Endothelial cell of umbilical vein (primary cell): ENCODE results near the gene HTRA3.

Experiments
- POLR2A ChIP-seq: IDR thresholded peaks from 2 replicates; pipeline ENCODE4 v1.6.1; 2012; ENCODE audit warnings: low read depth, mild to moderate bottlenecking, control low read depth, low read length
- TF ChIP-seq, protein P1 (sequence below), 2 donors: IDR thresholded peaks; 1 replicate in 1 of 2; 2 replicates in 1 of 2; pipeline ENCODE4 v1.5.1; 2011; ENCODE audit warnings: low read length in 2 of 2, mild to moderate bottlenecking in 2 of 2, moderate library complexity in 2 of 2, control low read depth in 1 of 2, inconsistent platforms in 1 of 2, low read depth in 1 of 2; ENCODE audit not compliant: insufficient read depth in 1 of 2; ENCODE audit errors: extremely low read depth in 1 of 2

DNA sequence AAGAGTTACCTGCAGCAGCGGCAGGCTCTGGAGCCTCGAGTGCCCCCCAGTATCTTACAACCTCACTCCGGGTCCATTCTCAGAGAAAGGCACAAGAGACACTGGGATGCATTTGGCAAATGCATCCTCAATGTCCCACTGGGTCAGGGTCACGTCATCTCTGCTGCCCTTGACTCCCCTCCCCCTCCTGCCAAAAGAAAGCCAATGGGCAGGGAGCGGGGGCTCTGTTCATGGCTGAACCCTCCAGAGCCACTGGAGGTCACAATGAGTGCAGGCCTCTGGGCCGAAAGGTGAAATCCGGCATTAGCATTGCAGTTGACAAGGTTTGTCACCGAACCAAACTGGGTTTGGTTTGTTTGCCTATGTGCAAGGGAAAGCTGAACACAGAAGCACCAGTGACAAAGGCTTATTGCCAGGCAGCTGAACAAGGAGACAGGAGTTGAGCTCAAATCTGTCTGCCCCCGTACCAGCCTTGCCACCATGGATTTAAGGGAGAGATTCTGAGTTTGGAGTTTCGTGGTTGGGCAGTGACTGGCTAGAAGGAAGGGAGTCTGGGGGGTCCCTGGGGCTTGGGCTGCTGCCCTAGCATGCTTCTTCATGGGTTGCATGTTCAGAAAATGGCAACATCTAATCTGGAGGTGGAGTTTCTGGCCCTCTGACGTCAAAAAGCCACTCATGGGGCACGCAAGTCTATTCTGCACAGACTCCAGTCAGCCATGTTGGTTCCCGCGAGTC lies 64.3 kb downstream of the HTRA3 start:
- TF ChIP-seq, protein P1, sequence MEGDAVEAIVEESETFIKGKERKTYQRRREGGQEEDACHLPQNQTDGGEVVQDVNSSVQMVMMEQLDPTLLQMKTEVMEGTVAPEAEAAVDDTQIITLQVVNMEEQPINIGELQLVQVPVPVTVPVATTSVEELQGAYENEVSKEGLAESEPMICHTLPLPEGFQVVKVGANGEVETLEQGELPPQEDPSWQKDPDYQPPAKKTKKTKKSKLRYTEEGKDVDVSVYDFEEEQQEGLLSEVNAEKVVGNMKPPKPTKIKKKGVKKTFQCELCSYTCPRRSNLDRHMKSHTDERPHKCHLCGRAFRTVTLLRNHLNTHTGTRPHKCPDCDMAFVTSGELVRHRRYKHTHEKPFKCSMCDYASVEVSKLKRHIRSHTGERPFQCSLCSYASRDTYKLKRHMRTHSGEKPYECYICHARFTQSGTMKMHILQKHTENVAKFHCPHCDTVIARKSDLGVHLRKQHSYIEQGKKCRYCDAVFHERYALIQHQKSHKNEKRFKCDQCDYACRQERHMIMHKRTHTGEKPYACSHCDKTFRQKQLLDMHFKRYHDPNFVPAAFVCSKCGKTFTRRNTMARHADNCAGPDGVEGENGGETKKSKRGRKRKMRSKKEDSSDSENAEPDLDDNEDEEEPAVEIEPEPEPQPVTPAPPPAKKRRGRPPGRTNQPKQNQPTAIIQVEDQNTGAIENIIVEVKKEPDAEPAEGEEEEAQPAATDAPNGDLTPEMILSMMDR (IDR thresholded peaks at IDR 0.05; ENCODE audit: extremely low read depth in 1 of 2, insufficient read depth in 1 of 2, low read depth in 1 of 2, low read length in 2 of 2), result no peak
- no peak for TF ChIP-seq POLR2A
